Hepatocyte (in vitro differentiated cells): ENCODE data around the gene SMG7. TPM values are rescaled to one million over a fixed set of nuclear protein-coding genes. Genes with fewer than 3 reads are reported as not detected.

Experiments
- DNase-seq: peaks from one replicate; pipeline ENCODE4 v3.0.0-alpha.2; 2016; ENCODE audit warnings: low spot score
- H2AFZ ChIP-seq: fragments of 200-600 bp; sonication (generic); 2 replicates; pipeline ENCODE4 v1.6.0; 2016; ENCODE audit warnings: antibody characterized with exemption, mild to moderate bottlenecking
- H3K27ac ChIP-seq: fragments of 200-600 bp; sonication (generic); 2 replicates; pipeline ENCODE4 v1.5.1; 2016; ENCODE audit warnings: mild to moderate bottlenecking
- H3K27me3 ChIP-seq: fragments of 200-600 bp; sonication (generic); 2 replicates; pipeline ENCODE4 v1.6.1; 2016
- H3K36me3 ChIP-seq: fragments of 200-600 bp; sonication (generic); replicated peaks from 2 replicates; pipeline ENCODE4 v1.5.1; 2016; ENCODE audit warnings: low read depth; ENCODE audit not compliant: insufficient read depth
- H3K4me1 ChIP-seq: fragments of 200-600 bp; sonication (generic); 2 replicates; pipeline ENCODE4 v1.5.1; 2016; ENCODE audit warnings: mild to moderate bottlenecking, moderate library complexity; ENCODE audit not compliant: insufficient read depth
- H3K4me2 ChIP-seq: fragments of 200-600 bp; sonication (generic); 2 replicates; pipeline ENCODE4 v1.6.0; 2016
- H3K4me3 ChIP-seq: fragments of 200-600 bp; sonication (generic); 2 replicates; pipeline ENCODE4 v1.5.1; 2016; ENCODE audit warnings: mild to moderate bottlenecking
- H3K79me2 ChIP-seq: fragments of 200-600 bp; sonication (generic); 2 replicates; pipeline ENCODE4 v1.6.0; 2017; ENCODE audit warnings: mild to moderate bottlenecking
- H3K9me2 ChIP-seq: fragments of 200-600 bp; sonication (generic); replicated peaks from 2 replicates; pipeline ENCODE4 v1.6.0; 2017; ENCODE audit warnings: mild to moderate bottlenecking; ENCODE audit not compliant: insufficient read depth
- H3K9me3 ChIP-seq: fragments of 200-600 bp; sonication (generic); 2 replicates; pipeline ENCODE4 v1.5.1; 2016; ENCODE audit warnings: low read depth, mild to moderate bottlenecking
- H4K20me1 ChIP-seq: fragments of 200-600 bp; sonication (generic); 2 replicates; pipeline ENCODE4 v1.6.0; 2016; ENCODE audit warnings: mild to moderate bottlenecking; ENCODE audit not compliant: insufficient read depth, poor library complexity, severe bottlenecking
- EZH2 ChIP-seq: fragments of 200-600 bp; sonication (generic); IDR thresholded peaks from 2 replicates; pipeline ENCODE4 v1.6.1; 2016; ENCODE audit warnings: antibody characterized with exemption, mild to moderate bottlenecking, borderline replicate concordance
- EZH2phosphoT487 ChIP-seq: fragments of 200-600 bp; sonication (generic); IDR thresholded peaks from one replicate; pipeline ENCODE4 v1.6.1; 2018; ENCODE audit warnings: antibody characterized with exemption, mild to moderate bottlenecking, low read depth, moderate library complexity; ENCODE audit not compliant: unreplicated experiment, severe bottlenecking
- WGBS: methylation state at CpG from one replicate; pipeline ENCODE4 v1.1.6; 2016; ENCODE audit warnings: low lambda C conversion rate; ENCODE audit errors: missing lambda C conversion rate; 5-methylcytosine and 5-hydroxymethylcytosine counted together
- polyA plus RNA-seq: library from polyadenylated mRNA; unstranded; fragments of >200 nt; fragmentation: Nextera tagmentation; extraction: Ambion mirVana; gene quantifications from 2 replicates; pipeline ENCODE4 v1.2.1, GENCODE V29; 2016
- total RNA-seq: library from RNA; depleted of rRNA; stranded (reverse); fragments of >200 nt; gene quantifications from 2 replicates; pipeline ENCODE4 v1.2.3, GENCODE V29; 2014
- TF ChIP-seq, protein P1 (sequence below): fragments of 200-600 bp; sonication (generic); IDR thresholded peaks from 2 replicates; pipeline ENCODE4 v1.5.1; 2016; ENCODE audit warnings: antibody characterized with exemption, mild to moderate bottlenecking; ENCODE audit not compliant: poor library complexity

The SMG7 gene
- total and polyA plus RNA-seq, 2 experiments from 2014 or later = 28.1 to 39.5 TPM

DNA sequence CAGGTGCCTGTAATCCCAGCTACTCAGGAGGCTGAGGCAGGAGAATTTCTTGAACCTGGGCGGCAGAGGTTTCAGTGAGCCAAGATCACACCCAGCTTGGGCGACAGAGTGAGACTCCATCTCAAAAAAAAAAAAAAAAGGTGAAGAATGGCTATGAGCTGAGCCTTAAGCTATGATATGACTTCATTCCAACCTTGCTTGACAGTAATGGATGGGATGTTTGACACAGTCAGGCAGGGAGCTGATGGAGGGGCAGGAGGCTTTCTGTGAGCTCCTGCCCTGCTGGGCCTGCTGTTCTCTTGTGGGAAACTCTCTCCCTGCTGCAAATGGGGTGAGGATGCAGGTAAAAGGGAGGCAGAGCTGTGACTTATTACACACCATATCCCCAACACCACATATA lies 90.4 kb downstream of the SMG7 start:
- no peak overlapping the region for H2AFZ ChIP-seq
- no peaks in the 10 kb centered on the region for H3K4me1 ChIP-seq
- no peaks in the 10 kb centered on the region for H3K36me3 ChIP-seq
- H4K20me1 ChIP-seq = no peaks in the 10 kb centered on the region
- no peaks in the 10 kb centered on the region for H3K79me2 ChIP-seq
- no peaks in the 10 kb centered on the region for H3K9me3 ChIP-seq
- H3K9me2 ChIP-seq = no peaks in the 10 kb centered on the region
- DNase-seq = no peak
- H3K27me3 ChIP-seq = no peaks in the 10 kb centered on the region
- H3K27ac ChIP-seq = no peak overlapping the region
- no peak overlapping the region for H3K4me3 ChIP-seq
- TF ChIP-seq EZH2phosphoT487 = no peak
- TF ChIP-seq, protein P1, sequence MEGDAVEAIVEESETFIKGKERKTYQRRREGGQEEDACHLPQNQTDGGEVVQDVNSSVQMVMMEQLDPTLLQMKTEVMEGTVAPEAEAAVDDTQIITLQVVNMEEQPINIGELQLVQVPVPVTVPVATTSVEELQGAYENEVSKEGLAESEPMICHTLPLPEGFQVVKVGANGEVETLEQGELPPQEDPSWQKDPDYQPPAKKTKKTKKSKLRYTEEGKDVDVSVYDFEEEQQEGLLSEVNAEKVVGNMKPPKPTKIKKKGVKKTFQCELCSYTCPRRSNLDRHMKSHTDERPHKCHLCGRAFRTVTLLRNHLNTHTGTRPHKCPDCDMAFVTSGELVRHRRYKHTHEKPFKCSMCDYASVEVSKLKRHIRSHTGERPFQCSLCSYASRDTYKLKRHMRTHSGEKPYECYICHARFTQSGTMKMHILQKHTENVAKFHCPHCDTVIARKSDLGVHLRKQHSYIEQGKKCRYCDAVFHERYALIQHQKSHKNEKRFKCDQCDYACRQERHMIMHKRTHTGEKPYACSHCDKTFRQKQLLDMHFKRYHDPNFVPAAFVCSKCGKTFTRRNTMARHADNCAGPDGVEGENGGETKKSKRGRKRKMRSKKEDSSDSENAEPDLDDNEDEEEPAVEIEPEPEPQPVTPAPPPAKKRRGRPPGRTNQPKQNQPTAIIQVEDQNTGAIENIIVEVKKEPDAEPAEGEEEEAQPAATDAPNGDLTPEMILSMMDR = no peak
- TF ChIP-seq EZH2 = no peak
- WGBS = 100% methylated on average over 2 of the region's 2 CpGs
- H3K4me2 ChIP-seq = no peak overlapping the region

DNA sequence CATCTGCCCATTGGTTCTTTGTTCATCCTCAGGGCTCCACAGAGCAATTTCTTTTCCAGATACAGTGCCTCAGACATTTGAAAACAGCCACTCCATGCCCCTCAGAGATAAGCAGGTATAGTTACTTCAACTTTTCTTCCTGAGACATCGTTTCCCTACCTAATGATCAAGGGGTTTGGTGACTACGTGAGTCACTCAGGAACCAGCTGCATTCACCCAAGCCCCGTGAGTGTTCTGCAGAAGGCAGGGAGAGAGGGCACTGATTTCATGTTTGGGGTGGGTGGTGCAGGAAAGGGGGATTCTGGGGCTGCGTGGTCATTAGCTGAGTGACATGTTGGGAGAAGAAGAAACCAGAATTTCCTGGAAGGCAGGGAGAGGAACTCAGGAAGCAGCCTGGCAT lies 93.0 kb downstream of the SMG7 start:
- H3K27me3 ChIP-seq = no peaks in the 10 kb centered on the region
- H3K4me1 ChIP-seq = no peaks in the 10 kb centered on the region
- no peaks in the 10 kb centered on the region for H3K36me3 ChIP-seq
- no peaks in the 10 kb centered on the region for H3K79me2 ChIP-seq
- H3K9me3 ChIP-seq = no peaks in the 10 kb centered on the region
- TF ChIP-seq, protein P1 = no peak
- TF ChIP-seq EZH2phosphoT487 = no peak
- TF ChIP-seq EZH2 = no peak
- no peak overlapping the region for H3K4me2 ChIP-seq
- H3K27ac ChIP-seq = no peak overlapping the region
- H3K4me3 ChIP-seq = no peak overlapping the region
- no peaks in the 10 kb centered on the region for H4K20me1 ChIP-seq
- no peaks in the 10 kb centered on the region for H3K9me2 ChIP-seq
- WGBS = 78% methylated on average over 4 of the region's 4 CpGs
- DNase-seq = no peak
- H2AFZ ChIP-seq = no peak overlapping the region

DNA sequence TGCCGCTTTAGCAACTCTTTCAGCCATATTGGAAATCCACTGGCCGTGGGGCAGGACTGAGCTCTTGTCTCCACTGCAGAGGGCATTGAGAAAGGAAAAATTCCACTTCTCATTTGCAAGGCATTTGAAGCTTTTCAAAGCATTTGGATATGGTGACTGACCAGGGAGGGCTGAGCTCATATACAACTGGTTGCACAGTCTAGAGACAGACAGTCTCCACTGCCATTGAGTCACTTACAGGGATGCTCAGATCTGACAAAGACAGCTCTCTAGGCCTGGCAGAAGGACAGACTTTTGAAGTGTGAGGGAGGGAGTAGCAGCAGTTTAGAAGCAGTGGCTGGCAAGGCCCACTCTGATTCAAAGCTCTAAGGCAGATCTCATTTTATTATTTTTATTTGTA lies 93.7 kb downstream of the SMG7 start:
- no peak overlapping the region for H3K4me3 ChIP-seq
- H3K36me3 ChIP-seq = no peaks in the 10 kb centered on the region
- no peaks in the 10 kb centered on the region for H3K79me2 ChIP-seq
- no peaks in the 10 kb centered on the region for H3K9me2 ChIP-seq
- no peak overlapping the region for H2AFZ ChIP-seq
- DNase-seq = no peak
- WGBS = 92% methylated on average over 2 of the region's 2 CpGs
- TF ChIP-seq, protein P1 = no peak
- no peak for TF ChIP-seq EZH2phosphoT487
- no peak for TF ChIP-seq EZH2
- H3K4me2 ChIP-seq = no peak overlapping the region
- H3K27me3 ChIP-seq = no peaks in the 10 kb centered on the region
- no peaks in the 10 kb centered on the region for H4K20me1 ChIP-seq
- no peaks in the 10 kb centered on the region for H3K4me1 ChIP-seq
- no peaks in the 10 kb centered on the region for H3K9me3 ChIP-seq
- H3K27ac ChIP-seq = no peak overlapping the region

DNA sequence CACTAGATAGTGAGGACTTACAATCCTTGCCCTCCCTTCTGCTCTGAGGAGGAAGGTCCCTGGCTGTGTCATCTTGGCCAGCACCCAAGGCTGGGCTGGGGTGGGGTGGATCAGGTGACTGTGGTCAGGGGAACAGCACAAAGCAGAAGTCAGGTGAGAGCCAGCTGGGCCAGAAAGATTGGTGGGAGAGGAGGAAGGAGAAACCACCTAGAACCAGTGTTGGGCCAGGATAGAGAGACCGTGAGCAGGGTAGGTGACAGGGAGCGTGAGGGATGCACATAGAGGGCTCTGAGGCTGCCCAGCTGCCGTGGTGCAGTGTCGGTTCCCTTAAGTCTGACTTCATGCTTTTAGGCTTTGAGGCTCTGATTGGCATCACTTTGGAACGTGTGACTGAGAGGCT lies 95.3 kb downstream of the SMG7 start:
- H3K27me3 ChIP-seq = no peaks in the 10 kb centered on the region
- H3K27ac ChIP-seq = no peak overlapping the region
- H3K36me3 ChIP-seq = no peaks in the 10 kb centered on the region
- no peak overlapping the region for H2AFZ ChIP-seq
- H3K4me2 ChIP-seq = no peak overlapping the region
- H3K4me1 ChIP-seq = no peaks in the 10 kb centered on the region
- no peaks in the 10 kb centered on the region for H4K20me1 ChIP-seq
- H3K4me3 ChIP-seq = no peak overlapping the region
- H3K79me2 ChIP-seq = no peaks in the 10 kb centered on the region
- WGBS = 95% methylated on average over 5 of the region's 5 CpGs
- H3K9me2 ChIP-seq = no peaks in the 10 kb centered on the region
- H3K9me3 ChIP-seq = no peaks in the 10 kb centered on the region
- DNase-seq = no peak
- TF ChIP-seq EZH2 (no peak), EZH2phosphoT487 (no peak)
- TF ChIP-seq, protein P1 = no peak
